ENCODE data around the gene ZAP70. TPM values are rescaled to one million over a fixed set of nuclear protein-coding genes. Genes with fewer than 3 reads are reported as not detected.

ZAP70 gene
- total and polyA plus RNA-seq, 9 donors = 0.45 to 2.0 (median 0.75) TPM

GRCh38 chr2:97764559-97765263, 51.3 kb downstream of the ZAP70 start:
- no peak for DNase-seq
- Histone ChIP-seq H3K27me3 (no peaks in the 10 kb centered on the region), H3K4me1 (ENCODE audit: insufficient read depth) (peaks cover 2% of the 10 kb centered on the region), H3K9me3 (no peaks in the 10 kb centered on the region), H3K27ac (no peak overlapping the region), H3K36me3 (no peaks in the 10 kb centered on the region), H3K4me3 (no peak overlapping the region)
- no peak for TF ChIP-seq POLR2A (IDR thresholded peaks at IDR 0.05)
- no peak for TF ChIP-seq EP300 (IDR thresholded peaks at IDR 0.05)
- no peak for TF ChIP-seq CTCF (IDR thresholded peaks at IDR 0.05)
- WGBS, 3 donors = 91 to 92% (median 91%) methylated on average over 11 of the region's 11 CpGs
- intact Hi-C loops (cut with DNase I) = no loop called here

- 95 to 98% (median 97%) methylated on average over 4 of the region's 4 CpGs for WGBS, 3 donors
- TF ChIP-seq CTCF (IDR thresholded peaks at IDR 0.05) (no peak), POLR2A (IDR thresholded peaks at IDR 0.05) (no peak)
- H3K27ac ChIP-seq = no peak overlapping the region
- intact Hi-C loops (cut with DNase I) = no loop called here
- no peaks in the 10 kb centered on the region for H3K36me3 ChIP-seq
- no peak for DNase-seq
- peaks cover 2% of the 10 kb centered on the region for H3K4me1 ChIP-seq (ENCODE audit: insufficient read depth)
- H3K27me3 ChIP-seq = no peaks in the 10 kb centered on the region
- H3K4me3 ChIP-seq = no peak overlapping the region
- no peaks in the 10 kb centered on the region for H3K9me3 ChIP-seq
Measured at GRCh38 chr2:97765933-97766332, 52.6 kb downstream of the ZAP70 start.

GRCh38 chr2:97766567-97766966, 53.2 kb downstream of the ZAP70 start:
- WGBS, 3 donors = 89 to 91% (median 91%) methylated on average over 5 of the region's 5 CpGs
- Histone ChIP-seq H3K9me3 (no peaks in the 10 kb centered on the region), H3K27ac (no peak overlapping the region), H3K36me3 (no peaks in the 10 kb centered on the region), H3K4me1 (ENCODE audit: insufficient read depth) (peaks cover 2% of the 10 kb centered on the region), H3K27me3 (no peaks in the 10 kb centered on the region), H3K4me3 (no peak overlapping the region)
- no peak for TF ChIP-seq POLR2A (IDR thresholded peaks at IDR 0.05)
- no peak for TF ChIP-seq CTCF (IDR thresholded peaks at IDR 0.05)
- no peak for TF ChIP-seq EP300 (IDR thresholded peaks at IDR 0.05)
- intact Hi-C loops (cut with DNase I) = no loop called here
- no peak for DNase-seq

GRCh38 chr2:97769308-97769707, 55.9 kb downstream of the ZAP70 start:
- WGBS, 3 donors = 92 to 97% (median 93%) methylated on average over 3 of the region's 3 CpGs
- Histone ChIP-seq H3K27me3 (no peaks in the 10 kb centered on the region), H3K4me3 (no peak overlapping the region), H3K9me3 (no peaks in the 10 kb centered on the region), H3K36me3 (no peaks in the 10 kb centered on the region), H3K4me1 (ENCODE audit: insufficient read depth) (no peaks in the 10 kb centered on the region), H3K27ac (no peak overlapping the region)
- TF ChIP-seq EP300 (IDR thresholded peaks at IDR 0.05) (no peak), CTCF (IDR thresholded peaks at IDR 0.05) (no peak), POLR2A (IDR thresholded peaks at IDR 0.05) (no peak)
- DNase-seq = no peak
- intact Hi-C loops (cut with DNase I) = no loop called here

All from ovary (tissue), 9 donors.